Right forelimb (tissue), 1 donor: ENCODE data around the gene GRK1.

ENCODE experiments used
- DNase-seq: peaks from one replicate; pipeline ENCODE4 v3.0.0-alpha.2; 2018

GRK1 gene

GRCh38 chr13:113632706-113633484, 34.1 kb upstream of the GRK1 start:
- no peak for DNase-seq

GRCh38 chr13:113633485-113633873, 33.5 kb upstream of the GRK1 start:
- no peak for DNase-seq

- no peak for DNase-seq
These were observed 32.6 kb upstream of the GRK1 start for GRCh38 chr13:113634279-113635047.

GRCh38 chr13:113635048-113635420, 32.0 kb upstream of the GRK1 start:
- DNase-seq: no peak

- no peak for DNase-seq
These were observed 31.3 kb upstream of the GRK1 start for GRCh38 chr13:113635709-113636108.

GRCh38 chr13:113636266-113636963, 30.6 kb upstream of the GRK1 start:
- DNase-seq: no peak

- no peak for DNase-seq
These were observed 29.5 kb upstream of the GRK1 start for GRCh38 chr13:113637262-113638160.

GRCh38 chr13:113638173-113638746, 28.8 kb upstream of the GRK1 start:
- DNase-seq: no peak

GRCh38 chr13:113638806-113639205, 28.2 kb upstream of the GRK1 start:
- DNase-seq: no peak

GRCh38 chr13:113639616-113640262, 27.3 kb upstream of the GRK1 start:
- no peak for DNase-seq

GRCh38 chr13:113641426-113641825, 25.6 kb upstream of the GRK1 start:
- DNase-seq: no peak

GRCh38 chr13:113642563-113642962, 24.5 kb upstream of the GRK1 start:
- no peak for DNase-seq

GRCh38 chr13:113643593-113643992, 23.4 kb upstream of the GRK1 start:
- no peak for DNase-seq

GRCh38 chr13:113644800-113645199, 22.2 kb upstream of the GRK1 start:
- no peak for DNase-seq

GRCh38 chr13:113645329-113645728, 21.7 kb upstream of the GRK1 start:
- no peak for DNase-seq

- DNase-seq: no peak
These were observed 20.6 kb upstream of the GRK1 start for GRCh38 chr13:113646376-113646775.

- DNase-seq: no peak
These were observed 20.1 kb upstream of the GRK1 start for GRCh38 chr13:113646921-113647340.

GRCh38 chr13:113647351-113648215, 19.4 kb upstream of the GRK1 start:
- DNase-seq: peak; percentile 83

GRCh38 chr13:113648216-113648610, 18.8 kb upstream of the GRK1 start:
- DNase-seq: no peak

GRCh38 chr13:113649212-113649611, 17.8 kb upstream of the GRK1 start:
- DNase-seq: no peak

GRCh38 chr13:113650275-113650674, 16.7 kb upstream of the GRK1 start:
- DNase-seq: no peak
